Ectodermal cell (in vitro differentiated cells): ENCODE measurements around the gene PRR14.
A peak's percentile ranks its signal among the peaks of the same experiment; 100 is the strongest.

ENCODE experiments used
- H3K27ac ChIP-seq: 2 replicates; pipeline ENCODE4 v1.7.0; 2013; ENCODE audit warnings: mild to moderate bottlenecking, low read depth, low read length; ENCODE audit not compliant: insufficient read depth, poor library complexity, severe bottlenecking
- H3K27me3 ChIP-seq: 2 replicates; pipeline ENCODE4 v1.7.0; 2013; ENCODE audit warnings: mild to moderate bottlenecking, low read length; ENCODE audit not compliant: insufficient read depth, control insufficient read depth, poor library complexity, severe bottlenecking
- H3K36me3 ChIP-seq: one replicate; pipeline ENCODE4 v1.7.0; 2013; ENCODE audit warnings: low read length; ENCODE audit not compliant: control insufficient read depth, insufficient read depth
- H3K4me1 ChIP-seq: one replicate; pipeline ENCODE4 v1.7.0; 2013; ENCODE audit warnings: low read length; ENCODE audit not compliant: control insufficient read depth, insufficient read depth
- H3K4me3 ChIP-seq: 2 replicates; pipeline ENCODE4 v1.7.0; 2013; ENCODE audit warnings: low read depth, low read length, control low read depth; ENCODE audit not compliant: insufficient read depth
- H3K9me3 ChIP-seq: 2 replicates; pipeline ENCODE4 v1.7.0; 2013; ENCODE audit warnings: mild to moderate bottlenecking, low read length, moderate library complexity; ENCODE audit not compliant: control insufficient read depth
- WGBS, 2 experiments: methylation state at CpG; one replicate each; pipeline ENCODE4 v1.1.7; 2013; ENCODE audit warnings: missing lambda C conversion rate in 2 of 2; 5-methylcytosine and 5-hydroxymethylcytosine counted together

Gene PRR14

DNA sequence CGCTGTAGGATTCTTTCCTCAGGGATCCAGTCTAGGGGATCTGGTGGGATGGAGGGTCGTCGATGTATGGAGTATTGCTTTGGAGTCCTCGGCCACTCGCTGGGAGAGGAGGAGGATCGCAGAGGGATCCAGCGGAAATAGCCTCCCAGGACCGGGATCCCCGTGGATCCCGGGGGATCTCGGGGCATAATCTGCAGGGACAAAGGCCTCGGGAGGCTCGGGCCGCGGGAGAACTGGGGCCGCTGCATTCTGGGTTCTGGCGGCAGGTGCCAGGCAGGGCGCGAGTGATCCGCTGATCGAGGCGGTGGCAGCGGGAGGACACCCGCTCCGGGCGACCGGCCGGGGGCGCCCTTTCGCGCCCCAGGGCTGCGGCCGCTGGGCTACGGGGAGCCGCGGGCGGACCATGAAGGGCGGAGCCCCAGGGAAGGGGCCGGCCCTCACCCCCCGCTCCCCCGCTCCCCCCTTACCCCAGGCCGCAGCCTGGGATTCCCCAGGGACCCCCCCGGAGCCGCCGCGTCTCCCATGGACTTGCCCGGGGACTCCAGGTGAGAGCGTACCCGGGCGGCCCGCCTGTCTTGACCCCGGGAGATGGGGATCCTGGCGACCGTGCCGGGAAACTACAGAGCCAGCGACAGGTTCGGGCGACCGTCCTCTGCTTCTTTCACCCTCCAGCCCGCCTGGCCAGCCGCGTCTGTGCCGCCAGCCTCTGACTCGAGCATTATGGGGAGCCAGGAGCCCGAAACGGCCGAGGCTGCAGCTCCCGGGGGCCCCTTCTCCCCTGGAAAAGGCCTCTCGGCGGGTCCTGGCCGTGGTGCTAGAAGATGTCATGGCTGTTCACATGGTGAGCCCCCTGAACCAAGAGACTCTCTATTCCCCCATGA is 604 bp downstream of the PRR14 start:
- peak overlapping the region; percentile 87 for H3K4me3 ChIP-seq
- no peaks in the 10 kb centered on the region for H3K9me3 ChIP-seq
- 2 to 3% methylated on average over 69 to 71 of the region's 71 CpGs for WGBS, 2 experiments
- H3K27ac ChIP-seq, result peak overlapping the region; percentile 95
- H3K27me3 ChIP-seq, result peaks cover 11% of the 10 kb centered on the region
- H3K36me3 ChIP-seq, result peaks cover 5% of the 10 kb centered on the region
- H3K4me1 ChIP-seq, result peaks cover 4% of the 10 kb centered on the region

DNA sequence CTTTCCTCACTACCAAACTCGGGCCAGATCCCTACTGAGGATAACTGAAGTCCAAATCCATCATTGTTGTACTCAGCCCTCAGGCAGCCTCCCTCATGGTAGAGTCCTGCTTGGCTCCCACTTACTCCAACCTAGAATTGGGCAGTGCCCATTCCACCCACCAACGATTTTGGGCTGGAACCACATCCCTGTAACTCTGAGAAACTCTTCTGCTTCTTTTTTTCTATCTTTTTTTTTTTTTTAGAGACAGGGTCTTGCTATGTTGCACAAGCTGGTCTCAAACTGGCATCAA is 1.2 kb downstream of the PRR14 start:
- peaks cover 8% of the 10 kb centered on the region for H3K36me3 ChIP-seq
- H3K4me3 ChIP-seq, result peak overlapping the region; percentile 87
- no peaks in the 10 kb centered on the region for H3K9me3 ChIP-seq
- WGBS, 2 experiments, result 56 to 57% methylated on average over 2 of the region's 2 CpGs
- no peak overlapping the region for H3K27ac ChIP-seq
- H3K27me3 ChIP-seq, result peaks cover 10% of the 10 kb centered on the region
- H3K4me1 ChIP-seq, result peaks cover 4% of the 10 kb centered on the region

GRCh38 chr16:30652718-30653117 is 2.0 kb downstream of the PRR14 start:
- Histone ChIP-seq H3K27ac (no peak overlapping the region), H3K9me3 (no peaks in the 10 kb centered on the region), H3K36me3 (peaks cover 8% of the 10 kb centered on the region), H3K4me3 (no peak overlapping the region), H3K4me1 (peaks cover 4% of the 10 kb centered on the region), H3K27me3 (peaks cover 6% of the 10 kb centered on the region)
- WGBS, 2 experiments, result 96% methylated on average over 18 of the region's 18 CpGs

DNA sequence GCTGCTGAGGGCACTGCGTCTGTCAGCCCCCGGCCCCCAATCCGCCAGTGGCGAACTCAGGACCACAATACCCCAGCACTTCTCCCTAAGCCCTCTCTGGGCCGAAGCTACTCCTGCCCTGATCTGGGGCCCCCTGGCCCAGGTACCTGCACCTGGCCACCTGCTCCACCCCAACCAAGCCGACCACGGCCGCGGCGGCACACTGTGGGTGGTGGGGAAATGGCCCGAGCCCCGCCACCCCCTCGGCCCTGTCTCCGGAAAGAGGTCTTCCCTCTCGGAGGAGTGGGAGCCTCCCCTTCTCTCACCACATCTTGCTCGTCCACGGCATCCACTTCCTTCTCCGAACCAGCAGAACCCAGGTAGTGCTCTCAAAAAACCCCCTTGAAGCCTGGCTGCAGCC is 4.1 kb downstream of the PRR14 start:
- peaks cover 6% of the 10 kb centered on the region for H3K27me3 ChIP-seq
- no peaks in the 10 kb centered on the region for H3K9me3 ChIP-seq
- 95 to 96% methylated on average over 18 of the region's 18 CpGs for WGBS, 2 experiments
- peaks cover 8% of the 10 kb centered on the region for H3K36me3 ChIP-seq
- H3K27ac ChIP-seq, result no peak overlapping the region
- no peak overlapping the region for H3K4me3 ChIP-seq
- peaks cover 4% of the 10 kb centered on the region for H3K4me1 ChIP-seq

DNA sequence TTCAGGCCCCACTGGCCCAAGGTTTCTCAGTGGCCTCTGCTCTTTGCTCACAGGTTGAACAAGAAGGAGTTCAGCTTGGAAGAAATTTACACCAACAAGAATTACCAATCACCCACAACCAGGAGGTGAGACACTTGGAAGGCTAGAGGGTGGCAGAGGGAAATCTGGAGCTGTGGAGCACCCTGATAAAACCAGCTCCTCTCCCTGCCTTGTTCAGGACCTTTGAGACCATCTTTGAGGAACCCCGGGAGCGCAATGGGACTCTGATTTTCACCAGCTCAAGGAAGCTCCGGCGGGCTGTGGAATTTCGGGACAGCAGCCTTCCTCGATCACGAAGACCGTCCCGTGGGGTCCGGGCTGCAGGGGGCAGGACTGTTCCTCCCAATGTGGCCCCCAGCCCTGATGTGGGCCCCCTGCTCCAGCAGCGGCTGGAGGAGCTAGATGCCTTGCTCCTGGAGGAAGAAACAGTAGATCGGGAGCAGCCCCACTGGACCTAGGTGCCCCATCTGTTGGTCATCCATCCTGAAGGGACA is 5.1 kb downstream of the PRR14 start:
- no peaks in the 10 kb centered on the region for H3K9me3 ChIP-seq
- no peak overlapping the region for H3K27ac ChIP-seq
- peaks cover 6% of the 10 kb centered on the region for H3K27me3 ChIP-seq
- 94 to 96% methylated on average over 12 of the region's 12 CpGs for WGBS, 2 experiments
- H3K36me3 ChIP-seq, result peaks cover 9% of the 10 kb centered on the region
- peaks cover 14% of the 10 kb centered on the region for H3K4me1 ChIP-seq
- H3K4me3 ChIP-seq, result no peak overlapping the region

DNA sequence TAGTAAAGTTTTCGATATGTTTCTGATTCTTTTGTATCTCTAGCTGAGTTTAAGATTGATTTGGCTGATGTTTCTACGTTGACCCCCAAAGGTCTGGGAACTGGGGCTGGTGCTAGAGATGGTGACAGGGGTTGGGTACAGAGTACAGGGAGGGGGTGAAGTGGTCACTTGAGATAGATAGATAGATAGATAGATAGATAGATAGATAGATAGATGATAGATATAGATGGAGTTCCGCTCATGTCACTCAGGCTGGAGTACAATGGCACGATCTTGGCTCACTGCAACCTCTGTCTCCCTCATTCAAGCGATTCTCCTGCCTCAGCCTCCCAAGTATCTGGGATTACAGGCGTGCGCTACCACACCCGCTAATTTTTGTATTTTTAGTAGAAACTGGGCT is 5.6 kb downstream of the PRR14 start:
- H3K9me3 ChIP-seq, result no peaks in the 10 kb centered on the region
- WGBS, 2 experiments, result 90 to 95% methylated on average over 8 of the region's 8 CpGs
- H3K27me3 ChIP-seq, result peaks cover 6% of the 10 kb centered on the region
- H3K4me1 ChIP-seq, result peaks cover 16% of the 10 kb centered on the region
- H3K4me3 ChIP-seq, result no peak overlapping the region
- no peak overlapping the region for H3K27ac ChIP-seq
- peaks cover 12% of the 10 kb centered on the region for H3K36me3 ChIP-seq

- Histone ChIP-seq H3K27ac (peak overlapping the region; percentile 66), H3K9me3 (no peaks in the 10 kb centered on the region), H3K4me3 (peak overlapping the region; percentile 40), H3K36me3 (peaks cover 15% of the 10 kb centered on the region), H3K4me1 (peaks cover 12% of the 10 kb centered on the region), H3K27me3 (peaks cover 6% of the 10 kb centered on the region)
- WGBS, 2 experiments, result 54 to 55% methylated on average over 32 of the region's 32 CpGs
These were observed 6.5 kb downstream of the PRR14 start for GRCh38 chr16:30656974-30657865.

DNA sequence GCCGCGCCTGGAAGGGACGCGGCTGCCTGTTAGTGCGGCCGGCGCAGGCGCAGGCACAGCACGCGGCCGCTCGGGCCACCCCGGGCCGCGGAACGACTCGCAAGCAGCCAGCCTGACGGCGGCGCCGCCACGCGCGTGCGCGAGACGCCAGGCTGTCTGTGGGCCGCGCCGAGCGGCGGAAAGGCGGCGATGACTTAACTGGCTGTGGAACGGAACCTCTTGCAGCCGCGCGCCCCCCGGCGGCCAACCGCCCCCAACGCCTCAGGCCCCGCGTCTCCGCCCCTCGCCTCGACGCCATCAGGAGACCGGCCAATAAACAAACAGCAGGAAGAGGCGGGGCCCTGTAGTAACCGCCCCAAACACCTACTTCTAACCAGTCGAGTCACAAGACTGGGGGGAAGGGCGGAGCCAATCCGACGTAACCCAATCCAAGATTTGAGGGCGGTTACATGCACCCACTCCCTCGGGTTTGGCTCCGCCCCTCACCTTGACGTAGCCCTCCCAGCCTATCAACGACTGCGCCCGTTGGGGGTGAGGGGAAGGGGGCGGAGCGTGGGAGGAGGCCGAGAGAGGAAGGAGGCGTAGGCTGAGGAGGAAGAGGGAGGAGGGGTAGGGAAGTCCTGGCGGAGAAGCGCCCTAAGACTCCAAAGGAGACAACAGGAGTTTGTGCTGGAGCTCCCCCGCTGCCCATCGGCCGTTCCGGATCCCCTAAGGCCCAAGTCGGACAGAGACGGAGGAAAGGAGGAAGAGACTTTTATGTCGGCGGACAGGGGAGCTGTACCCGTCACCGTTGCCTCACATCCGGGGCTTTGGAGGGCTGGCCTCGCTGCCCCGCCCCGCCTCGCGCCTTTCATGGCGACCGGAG is 7.3 kb downstream of the PRR14 start, which contains the start of gene FBRS:
Gene FBRS (plus strand): TSS at position 566 of the 865 bp plus-strand sequence. CDS start 1,088 bp downstream, outside the sequence.
- no peaks in the 10 kb centered on the region for H3K27me3 ChIP-seq
- WGBS, 2 experiments, result 1% methylated on average over 82 to 86 of the region's 86 CpGs
- H3K4me3 ChIP-seq, result peak within 1 kb of the TSS; percentile 74
- peaks cover 12% of the 10 kb centered on the region for H3K4me1 ChIP-seq
- peaks cover 21% of the 10 kb centered on the region for H3K36me3 ChIP-seq
- H3K27ac ChIP-seq, result peak within 1 kb of the TSS; percentile 86
- no peaks in the 10 kb centered on the region for H3K9me3 ChIP-seq

DNA sequence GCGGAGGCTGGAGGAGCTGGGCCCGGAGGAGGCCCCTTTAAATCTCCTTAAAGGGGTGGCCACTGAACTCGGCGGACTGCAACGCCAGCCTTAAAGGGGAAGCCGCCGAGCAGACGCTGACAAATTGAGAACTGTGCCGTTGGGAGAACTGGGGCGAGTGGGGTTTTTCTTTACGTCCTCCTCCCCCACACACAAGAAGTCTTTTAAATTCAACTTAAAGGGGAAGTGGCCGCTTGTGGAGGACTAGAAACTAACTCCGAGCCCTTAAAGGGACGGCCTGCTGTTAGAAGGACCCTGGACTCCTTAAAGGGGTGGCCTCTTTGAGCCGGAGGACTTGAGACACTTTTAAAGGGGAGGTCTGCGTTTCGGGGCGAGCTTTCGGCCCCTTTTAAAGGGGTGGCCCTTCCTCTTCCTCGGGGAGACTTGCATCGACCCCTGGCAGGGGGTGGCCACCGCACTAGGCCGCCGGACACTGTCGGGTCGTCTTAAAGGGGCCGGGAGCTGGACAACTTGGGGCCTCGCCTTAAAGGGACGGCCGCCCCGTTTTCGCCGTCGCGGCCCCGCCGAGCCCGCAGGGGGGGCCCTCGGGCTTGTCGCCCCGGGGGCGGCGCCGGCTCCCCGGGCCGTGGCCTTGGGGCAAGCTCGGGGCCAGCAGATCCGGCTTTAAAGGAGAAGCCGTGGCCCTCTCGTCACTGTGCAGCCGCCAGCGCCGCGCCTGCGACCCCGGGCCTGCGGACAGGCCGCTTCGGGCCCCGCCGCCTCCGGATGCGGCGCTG is 8.2 kb downstream of the PRR14 start:
- WGBS, 2 experiments, result 0 to 1% methylated on average over 64 of the region's 64 CpGs

More for the DNA sequence above, 8.2 kb downstream of the PRR14 start:
- Histone ChIP-seq H3K36me3 (peaks cover 21% of the 10 kb centered on the region), H3K27me3 (no peaks in the 10 kb centered on the region), H3K4me3 (peak overlapping the region; percentile 74), H3K9me3 (no peaks in the 10 kb centered on the region), H3K27ac (peak overlapping the region; percentile 86), H3K4me1 (peaks cover 12% of the 10 kb centered on the region)
